WTC11 (cell line): ENCODE results near the gene NACC2. TPM values are rescaled to one million over a fixed set of nuclear protein-coding genes. Genes with fewer than 3 reads are reported as not detected.

ENCODE experiments used
- ATAC-seq: fragments of 200-7000 bp; cut with Tn5 transposase; 2 replicates; pipeline ENCODE4 v1.10.0; 2021; ENCODE audit warnings: mild to moderate bottlenecking, moderate library complexity
- CTCF ChIA-PET: fragments of 300-600 bp; sonication (Branson Sonifier 250); formaldehyde crosslinking; loops from one replicate; lab custom pipeline; 2021; ENCODE audit warnings: antibody characterized with exemption; lab: Charles Lee
- POLR2A ChIA-PET: fragments of 350-600 bp; sonication (Branson Sonifier 250); formaldehyde crosslinking; loops from one replicate; lab custom pipeline; 2021; ENCODE audit warnings: antibody characterized with exemption; lab: Charles Lee
- DNase-seq: peaks from one replicate; pipeline ENCODE4 v3.0.0; 2021; ENCODE audit warnings: low spot score
- H3K27ac Mint-ChIP-seq: 2 replicates; pipeline ENCODE4 v1.8.0; 2021; ENCODE audit warnings: mixed read lengths
- H3K27me3 Mint-ChIP-seq: 2 replicates; pipeline ENCODE4 v1.8.0; 2021; ENCODE audit warnings: low read depth, mild to moderate bottlenecking, moderate library complexity, mixed read lengths
- H3K36me3 Mint-ChIP-seq: 2 replicates; pipeline ENCODE4 v1.8.0; 2021; ENCODE audit warnings: mixed read lengths
- H3K4me1 Mint-ChIP-seq: 2 replicates; pipeline ENCODE4 v1.8.0; 2022; ENCODE audit warnings: mixed read lengths
- H3K4me3 Mint-ChIP-seq: 2 replicates; pipeline ENCODE4 v1.8.0; 2021; ENCODE audit warnings: mild to moderate bottlenecking, moderate library complexity, mixed read lengths
- H3K9me3 Mint-ChIP-seq: 2 replicates; pipeline ENCODE4 v1.8.0; 2021; ENCODE audit warnings: mixed read lengths
- ARID4B ChIP-seq: sonication (generic); formaldehyde crosslinking; IDR thresholded peaks from 2 replicates; pipeline ENCODE4 v1.8.0; 2023; ENCODE audit warnings: missing genetic modification reagents, mild to moderate bottlenecking, borderline replicate concordance
- CREM ChIP-seq: sonication (generic); formaldehyde crosslinking; IDR thresholded peaks from 2 replicates; pipeline ENCODE4 v1.8.1; 2022; ENCODE audit warnings: mild to moderate bottlenecking, missing genetic modification reagents, moderate library complexity
- ERG ChIP-seq: fragments of 250-450 bp; sonication (Bioruptor Pico); IDR thresholded peaks from 2 replicates; pipeline ENCODE4 v1.8.0; 2021; ENCODE audit warnings: mild to moderate bottlenecking
- RELA ChIP-seq: sonication (generic); formaldehyde crosslinking; IDR thresholded peaks from 2 replicates; pipeline ENCODE4 v1.8.1; 2022; ENCODE audit warnings: missing genetic modification reagents, mild to moderate bottlenecking, borderline replicate concordance
- SMAD3 ChIP-seq: sonication (generic); formaldehyde crosslinking; IDR thresholded peaks from 2 replicates; pipeline ENCODE4 v1.8.0; 2022; ENCODE audit warnings: missing genetic modification reagents, mild to moderate bottlenecking, borderline replicate concordance
- SOX15 ChIP-seq: fragments of 250-450 bp; sonication (Bioruptor Pico); IDR thresholded peaks from 2 replicates; pipeline ENCODE4 v1.9.0; 2021; ENCODE audit warnings: mild to moderate bottlenecking
- STAT6 ChIP-seq: sonication (generic); formaldehyde crosslinking; conservative IDR thresholded peaks from 2 replicates; pipeline ENCODE4 v1.8.1; 2023; ENCODE audit warnings: mild to moderate bottlenecking, low read depth, missing genetic modification reagents, moderate library complexity
- ZNF416 ChIP-seq: fragments of 250-450 bp; sonication (Bioruptor Pico); IDR thresholded peaks from 2 replicates; pipeline ENCODE4 v1.9.0; 2021; ENCODE audit warnings: mild to moderate bottlenecking, inconsistent platforms
- total RNA-seq: library from RNA; stranded (reverse); gene quantifications from 3 replicates; pipeline ENCODE4 v1.2.3, GENCODE V29; 2021

NACC2 gene
- total RNA-seq, 1 experiment from 2014 or later, result 17.1 TPM

- Mint-ChIP-seq H3K27ac (peak overlapping the region; percentile 38), H3K4me3 (no peak overlapping the region), H3K36me3 (peaks cover 3% of the 10 kb centered on the region; the same call in 1 of the 2 replicates), H3K4me1 (peaks cover 19% of the 10 kb centered on the region)
- DNase-seq (no peak), ATAC-seq (no peak)
- POLR2A ChIA-PET, result no interaction called here
- CTCF ChIA-PET, result no interaction called here
- no peak for TF ChIP-seq SOX15 (CRISPR knock-in tag)
- TF ChIP-seq, all 79 proteins: peak for 0
- Mint-ChIP-seq H3K9me3 (0 out of 2 replicates have a peak, but pooled peaks cover 3% of the 10 kb centered on the region), H3K27me3 (no peaks in the 10 kb centered on the region)
These were observed 69.6 kb downstream of the NACC2 start for GRCh38 chr9:136025481-136025880.

- POLR2A ChIA-PET, result no interaction called here
These were observed 70.3 kb downstream of the NACC2 start for GRCh38 chr9:136024696-136025316.

More at GRCh38 chr9:136024696-136025316, 70.3 kb downstream of the NACC2 start:
- no peak for ATAC-seq
- H3K9me3 Mint-ChIP-seq, result 0 out of 2 replicates have a peak, but pooled peaks cover 3% of the 10 kb centered on the region
- TF ChIP-seq CREM (CRISPR knock-in tag), result no peak
- no peak for TF ChIP-seq ERG (CRISPR knock-in tag)
- TF ChIP-seq ARID4B (CRISPR knock-in tag), result no peak
- no peak for TF ChIP-seq RELA (CRISPR knock-in tag)
- TF ChIP-seq ZNF416 (CRISPR knock-in tag), result no peak
- TF ChIP-seq STAT6 (CRISPR knock-in tag), result no peak
- TF ChIP-seq SMAD3 (CRISPR knock-in tag), result no peak
- TF ChIP-seq, all 79 proteins: peak for 0
- peak; percentile 12 for DNase-seq
- CTCF ChIA-PET, result no interaction called here
- H3K27me3 Mint-ChIP-seq, result no peaks in the 10 kb centered on the region
- H3K27ac Mint-ChIP-seq, result peak overlapping the region; percentile 47
- H3K4me1 Mint-ChIP-seq, result peaks cover 24% of the 10 kb centered on the region
- no peak overlapping the region for H3K4me3 Mint-ChIP-seq
- peaks cover 3% of the 10 kb centered on the region; the same call in 1 of the 2 replicates for H3K36me3 Mint-ChIP-seq
